GM23338 (cell line): ENCODE results near the gene CNTNAP2.

ENCODE experiments used
- EZH2 ChIP-seq: fragments of 200-600 bp; sonication (generic); IDR thresholded peaks from one replicate; pipeline ENCODE4 v1.8.0; 2017; ENCODE audit warnings: antibody characterized with exemption, mild to moderate bottlenecking, low read depth; ENCODE audit not compliant: unreplicated experiment
- EZH2phosphoT487 ChIP-seq: fragments of 200-600 bp; sonication (generic); IDR thresholded peaks from one replicate; pipeline ENCODE4 v1.8.1; 2018; ENCODE audit warnings: antibody characterized with exemption; ENCODE audit not compliant: unreplicated experiment
- POLR2AphosphoS5 ChIP-seq: IDR thresholded peaks from 2 replicates; pipeline ENCODE4 v1.6.1; 2016; ENCODE audit warnings: antibody characterized with exemption, low read depth
- STAT1 ChIP-seq: IDR thresholded peaks from one replicate; pipeline ENCODE4 v1.6.1; 2016; ENCODE audit warnings: antibody characterized with exemption; ENCODE audit not compliant: unreplicated experiment
- TF ChIP-seq, protein P1 (sequence below), 2 experiments: fragments of 200-600 bp in 1 of 2; sonication (generic) in 1 of 2; conservative IDR thresholded peaks; 2 replicates each; pipeline versions ENCODE4 v1.5.1 to v1.6.1; 2016 to 2017; ENCODE audit warnings: antibody characterized with exemption in 2 of 2, low read depth in 2 of 2, mild to moderate bottlenecking in 2 of 2, moderate library complexity in 1 of 2

DNA sequence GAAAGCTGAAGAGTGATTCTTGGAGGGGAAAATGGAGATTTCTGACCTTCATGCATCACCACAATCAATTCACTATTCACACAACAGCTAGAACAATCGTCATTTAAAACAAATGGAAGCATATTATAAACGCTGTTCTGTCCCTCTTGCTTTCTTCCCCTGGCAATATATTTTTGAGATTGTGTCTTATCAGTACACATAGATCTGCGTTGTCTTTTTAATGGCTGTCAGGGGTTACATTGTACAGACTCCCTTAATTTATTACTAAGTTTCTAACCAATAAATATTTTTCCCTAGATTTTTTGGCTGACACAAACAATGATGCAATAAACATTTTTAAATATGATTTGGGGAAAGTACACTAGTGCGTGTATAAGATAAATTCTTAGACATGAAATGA is 1358.3 kb downstream of the CNTNAP2 start:
- TF ChIP-seq EZH2phosphoT487 (no peak), POLR2AphosphoS5 (no peak), EZH2 (no peak), STAT1 (no peak)
- TF ChIP-seq, protein P1, sequence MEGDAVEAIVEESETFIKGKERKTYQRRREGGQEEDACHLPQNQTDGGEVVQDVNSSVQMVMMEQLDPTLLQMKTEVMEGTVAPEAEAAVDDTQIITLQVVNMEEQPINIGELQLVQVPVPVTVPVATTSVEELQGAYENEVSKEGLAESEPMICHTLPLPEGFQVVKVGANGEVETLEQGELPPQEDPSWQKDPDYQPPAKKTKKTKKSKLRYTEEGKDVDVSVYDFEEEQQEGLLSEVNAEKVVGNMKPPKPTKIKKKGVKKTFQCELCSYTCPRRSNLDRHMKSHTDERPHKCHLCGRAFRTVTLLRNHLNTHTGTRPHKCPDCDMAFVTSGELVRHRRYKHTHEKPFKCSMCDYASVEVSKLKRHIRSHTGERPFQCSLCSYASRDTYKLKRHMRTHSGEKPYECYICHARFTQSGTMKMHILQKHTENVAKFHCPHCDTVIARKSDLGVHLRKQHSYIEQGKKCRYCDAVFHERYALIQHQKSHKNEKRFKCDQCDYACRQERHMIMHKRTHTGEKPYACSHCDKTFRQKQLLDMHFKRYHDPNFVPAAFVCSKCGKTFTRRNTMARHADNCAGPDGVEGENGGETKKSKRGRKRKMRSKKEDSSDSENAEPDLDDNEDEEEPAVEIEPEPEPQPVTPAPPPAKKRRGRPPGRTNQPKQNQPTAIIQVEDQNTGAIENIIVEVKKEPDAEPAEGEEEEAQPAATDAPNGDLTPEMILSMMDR (conservative IDR thresholded peaks at IDR 0.05; ENCODE audit: low read depth in 2 of 2), result no peak
